ENCODE measurements around the gene PHF10.

Gene PHF10

GRCh38 chr6:169677096-169677495 is 47.2 kb downstream of the PHF10 start:
- DNase-seq (ENCODE audit: low read depth, low spot score) = no peak

GRCh38 chr6:169675011-169675410 is 49.3 kb downstream of the PHF10 start:
- no peak for DNase-seq (ENCODE audit: low read depth, low spot score)

GRCh38 chr6:169671563-169671962 is 52.7 kb downstream of the PHF10 start:
- DNase-seq (ENCODE audit: low read depth, low spot score) = no peak

- DNase-seq (ENCODE audit: low read depth, low spot score) = no peak
Measured at GRCh38 chr6:169669889-169670288, 54.4 kb downstream of the PHF10 start.

GRCh38 chr6:169669147-169669546 is 55.2 kb downstream of the PHF10 start:
- DNase-seq (ENCODE audit: low read depth, low spot score) = no peak

- no peak for DNase-seq (ENCODE audit: low read depth, low spot score)
Measured at GRCh38 chr6:169668203-169668847, 56.0 kb downstream of the PHF10 start.

- no peak for DNase-seq (ENCODE audit: low read depth, low spot score)
Measured at GRCh38 chr6:169667716-169668115, 56.6 kb downstream of the PHF10 start.

- no peak for DNase-seq (ENCODE audit: low read depth, low spot score)
Measured at GRCh38 chr6:169666441-169666840, 57.9 kb downstream of the PHF10 start.

- no peak for DNase-seq (ENCODE audit: low read depth, low spot score)
Measured at GRCh38 chr6:169665289-169665688, 59.0 kb downstream of the PHF10 start.

- DNase-seq (ENCODE audit: low read depth, low spot score) = no peak
Measured at GRCh38 chr6:169664227-169664626, 60.1 kb downstream of the PHF10 start.

- DNase-seq (ENCODE audit: low read depth, low spot score) = no peak
Measured at GRCh38 chr6:169663468-169663867, 60.8 kb downstream of the PHF10 start.

GRCh38 chr6:169661391-169661756 is 62.9 kb downstream of the PHF10 start:
- no peak for DNase-seq (ENCODE audit: low read depth, low spot score)

- no peak for DNase-seq (ENCODE audit: low read depth, low spot score)
Measured at GRCh38 chr6:169660751-169661390, 63.4 kb downstream of the PHF10 start.

GRCh38 chr6:169659820-169660610 is 64.3 kb downstream of the PHF10 start:
- DNase-seq (ENCODE audit: low read depth, low spot score) = no peak

GRCh38 chr6:169657284-169657610 is 67.1 kb downstream of the PHF10 start:
- no peak for DNase-seq (ENCODE audit: low read depth, low spot score)

GRCh38 chr6:169656546-169657283 is 67.6 kb downstream of the PHF10 start:
- no peak for DNase-seq (ENCODE audit: low read depth, low spot score)

- peak; percentile 39 for DNase-seq (ENCODE audit: low read depth, low spot score)
Measured at GRCh38 chr6:169654598-169655391, 69.5 kb downstream of the PHF10 start.
